ENCODE data around the gene PRDM16.
A peak's percentile ranks its signal among the peaks of the same experiment; 100 is the strongest.

PRDM16 gene

DNA sequence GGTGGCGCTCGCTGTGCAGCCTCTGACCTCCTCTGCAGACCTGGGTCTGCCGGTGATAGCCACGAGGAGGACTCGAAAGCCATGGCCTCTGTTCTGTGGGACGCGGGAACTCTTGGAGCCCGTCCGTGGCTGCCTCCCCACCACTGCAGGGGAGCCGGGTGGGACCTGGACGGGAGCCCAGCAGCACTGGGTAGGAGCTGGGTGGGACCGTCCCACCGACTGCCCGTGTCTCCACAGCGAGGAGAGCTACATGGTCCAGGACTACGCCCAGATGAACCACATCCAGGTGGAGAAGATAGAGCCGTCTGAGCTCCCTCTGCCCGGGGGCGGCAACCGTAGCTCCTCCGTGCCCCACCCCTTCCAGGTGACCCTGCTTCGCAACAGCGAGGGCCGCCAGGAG is 409.2 kb downstream of the PRDM16 start:
- TF ChIP-seq, protein P1, sequence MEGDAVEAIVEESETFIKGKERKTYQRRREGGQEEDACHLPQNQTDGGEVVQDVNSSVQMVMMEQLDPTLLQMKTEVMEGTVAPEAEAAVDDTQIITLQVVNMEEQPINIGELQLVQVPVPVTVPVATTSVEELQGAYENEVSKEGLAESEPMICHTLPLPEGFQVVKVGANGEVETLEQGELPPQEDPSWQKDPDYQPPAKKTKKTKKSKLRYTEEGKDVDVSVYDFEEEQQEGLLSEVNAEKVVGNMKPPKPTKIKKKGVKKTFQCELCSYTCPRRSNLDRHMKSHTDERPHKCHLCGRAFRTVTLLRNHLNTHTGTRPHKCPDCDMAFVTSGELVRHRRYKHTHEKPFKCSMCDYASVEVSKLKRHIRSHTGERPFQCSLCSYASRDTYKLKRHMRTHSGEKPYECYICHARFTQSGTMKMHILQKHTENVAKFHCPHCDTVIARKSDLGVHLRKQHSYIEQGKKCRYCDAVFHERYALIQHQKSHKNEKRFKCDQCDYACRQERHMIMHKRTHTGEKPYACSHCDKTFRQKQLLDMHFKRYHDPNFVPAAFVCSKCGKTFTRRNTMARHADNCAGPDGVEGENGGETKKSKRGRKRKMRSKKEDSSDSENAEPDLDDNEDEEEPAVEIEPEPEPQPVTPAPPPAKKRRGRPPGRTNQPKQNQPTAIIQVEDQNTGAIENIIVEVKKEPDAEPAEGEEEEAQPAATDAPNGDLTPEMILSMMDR (IDR thresholded peaks at IDR 0.05; ENCODE audit: borderline replicate concordance, insufficient read depth, low read depth, low read length), result no peak
- H3K4me3 ChIP-seq (ENCODE audit: low read depth, low read length), result no peak overlapping the region

DNA sequence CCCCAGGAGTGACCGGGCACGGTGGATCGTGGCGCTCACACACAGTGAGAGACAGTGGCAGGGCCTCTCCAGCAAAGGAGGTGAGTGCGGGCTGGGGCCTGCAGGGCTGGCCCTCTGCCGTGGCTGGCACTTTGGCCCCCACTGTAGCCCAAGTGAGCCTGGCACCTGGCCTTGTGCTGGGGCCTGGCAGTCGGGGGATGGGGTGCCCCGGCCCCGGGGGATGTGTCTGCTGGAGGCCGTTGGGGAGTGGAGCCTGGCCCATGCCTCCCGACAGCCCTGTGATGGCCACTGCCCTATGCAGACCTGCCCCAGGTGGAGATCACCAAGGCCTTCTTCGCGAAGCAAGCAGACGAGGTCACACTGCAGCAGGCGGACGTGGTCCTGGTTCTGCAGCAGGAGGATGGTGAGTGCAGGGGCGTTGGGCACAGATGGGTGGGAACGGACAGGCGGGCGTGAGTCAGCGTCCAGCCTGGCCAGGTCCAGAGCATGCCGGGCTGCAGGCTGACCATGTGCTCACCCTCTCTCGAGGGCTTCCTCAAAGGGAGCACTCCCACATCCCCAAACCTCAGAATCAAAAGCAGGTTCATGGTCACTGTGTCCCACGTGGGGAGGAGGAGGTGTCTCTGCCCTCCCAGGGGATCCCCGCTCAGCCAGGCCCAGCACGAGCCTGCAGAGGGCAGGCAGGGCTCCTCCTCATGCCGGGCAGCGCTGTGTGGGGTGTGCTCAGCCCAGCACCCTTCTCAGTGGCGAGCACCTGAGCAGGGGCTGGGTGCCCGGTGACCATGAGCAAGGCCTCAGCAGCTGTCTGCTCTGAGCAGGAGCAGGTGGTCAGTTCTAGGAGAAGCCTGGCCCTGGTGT is 410.7 kb downstream of the PRDM16 start:
- no peak overlapping the region for H3K4me3 ChIP-seq (ENCODE audit: low read depth, low read length)
- TF ChIP-seq, protein P1 (IDR thresholded peaks at IDR 0.05; ENCODE audit: borderline replicate concordance, insufficient read depth, low read depth, low read length), result no peak

DNA sequence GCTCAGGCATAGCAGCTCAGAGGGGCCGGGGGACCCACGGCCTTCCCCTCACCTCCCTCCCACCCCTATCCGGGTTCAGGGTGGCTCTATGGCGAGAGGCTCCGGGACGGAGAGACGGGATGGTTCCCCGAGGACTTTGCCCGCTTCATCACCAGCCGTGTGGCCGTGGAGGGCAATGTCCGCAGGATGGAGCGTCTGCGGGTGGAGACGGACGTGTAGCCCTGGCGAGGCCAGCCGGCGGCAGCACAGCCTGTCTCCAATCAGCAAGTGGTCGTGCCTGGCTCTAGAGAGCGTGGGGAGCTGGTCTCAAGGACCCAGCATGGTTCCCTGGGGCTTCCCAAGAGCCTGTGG is 411.3 kb downstream of the PRDM16 start:
- H3K4me3 ChIP-seq (ENCODE audit: low read depth, low read length), result no peak overlapping the region
- TF ChIP-seq, protein P1 (IDR thresholded peaks at IDR 0.05; ENCODE audit: borderline replicate concordance, insufficient read depth, low read depth, low read length), result no peak

DNA sequence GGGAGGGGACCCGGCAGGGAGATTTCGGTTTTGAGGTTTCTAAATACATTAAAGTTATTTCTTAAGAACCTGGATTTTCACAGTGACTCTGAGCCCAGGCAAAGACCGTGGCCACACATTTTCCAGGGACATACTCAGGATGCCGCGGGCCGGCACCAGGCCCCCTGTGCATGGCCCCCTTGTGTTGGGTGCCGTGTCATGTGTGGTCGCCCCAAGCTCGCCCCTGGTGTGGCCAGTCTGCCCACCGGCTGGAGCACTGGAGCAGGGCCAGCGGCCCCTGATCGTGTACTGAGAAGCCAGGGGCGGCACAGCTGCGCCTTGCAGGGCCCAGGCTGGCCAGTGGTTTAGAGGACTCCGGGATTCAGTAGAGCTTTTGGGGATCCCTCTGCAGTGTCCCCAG is 412.0 kb downstream of the PRDM16 start:
- H3K4me3 ChIP-seq (ENCODE audit: low read depth, low read length), result no peak overlapping the region
- TF ChIP-seq, protein P1 (IDR thresholded peaks at IDR 0.05; ENCODE audit: borderline replicate concordance, insufficient read depth, low read depth, low read length), result no peak

DNA sequence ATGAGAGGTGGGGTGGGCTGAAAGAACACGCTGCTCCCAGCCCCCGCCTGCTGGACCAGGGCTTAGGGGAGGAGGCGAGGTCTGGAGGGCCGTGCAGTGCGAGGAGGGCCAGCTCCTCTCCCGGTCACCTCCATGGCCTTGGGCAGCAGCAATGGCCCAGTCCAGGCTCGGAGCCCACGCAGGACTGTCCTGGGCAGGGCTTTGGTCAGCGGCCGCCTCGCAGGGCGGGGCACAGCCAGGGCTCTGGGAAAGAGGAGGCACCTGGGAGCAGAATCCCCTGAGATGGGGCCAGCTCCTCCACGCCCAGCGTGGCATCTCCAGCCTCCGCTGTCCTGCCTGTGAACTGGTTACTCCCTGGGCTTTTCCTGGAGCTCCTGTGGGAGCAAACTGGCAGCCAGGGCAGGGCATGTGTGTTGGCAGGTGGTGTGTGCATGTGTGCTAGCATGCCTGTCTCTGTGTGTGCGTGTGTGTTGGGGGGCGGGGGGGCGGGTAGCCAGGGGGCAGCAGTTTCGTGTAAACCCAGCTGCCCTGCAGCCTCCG is 412.9 kb downstream of the PRDM16 start:
- TF ChIP-seq, protein P1 (IDR thresholded peaks at IDR 0.05; ENCODE audit: borderline replicate concordance, insufficient read depth, low read depth, low read length), result no peak
- H3K4me3 ChIP-seq (ENCODE audit: low read depth, low read length), result no peak overlapping the region

DNA sequence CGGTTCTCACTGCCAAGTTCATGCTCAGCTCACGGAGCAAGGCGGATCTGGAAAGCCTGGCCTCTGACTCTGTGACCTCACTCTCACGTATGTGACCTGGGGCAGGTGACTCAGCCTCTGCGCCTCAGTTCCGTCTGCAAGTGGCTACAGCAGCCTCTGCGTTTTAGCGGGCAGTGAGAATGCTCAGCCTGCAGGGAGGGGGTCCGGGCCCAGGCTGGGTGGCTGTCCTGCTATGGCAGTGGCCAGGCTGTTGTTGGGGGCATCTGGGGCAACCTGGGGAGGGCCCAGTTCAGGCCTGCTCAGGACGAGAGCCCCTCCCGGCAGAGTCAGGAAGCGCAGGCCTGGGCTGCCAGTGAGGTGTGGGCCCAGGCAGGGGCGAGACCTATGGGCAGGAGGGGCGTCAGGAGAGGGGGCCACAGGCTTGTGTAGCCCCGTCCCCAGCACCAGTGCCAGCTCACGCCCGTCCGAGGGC is 413.4 kb downstream of the PRDM16 start:
- TF ChIP-seq, protein P1 (IDR thresholded peaks at IDR 0.05; ENCODE audit: borderline replicate concordance, insufficient read depth, low read depth, low read length), result peak; percentile 63
- H3K4me3 ChIP-seq (ENCODE audit: low read depth, low read length), result no peak overlapping the region

DNA sequence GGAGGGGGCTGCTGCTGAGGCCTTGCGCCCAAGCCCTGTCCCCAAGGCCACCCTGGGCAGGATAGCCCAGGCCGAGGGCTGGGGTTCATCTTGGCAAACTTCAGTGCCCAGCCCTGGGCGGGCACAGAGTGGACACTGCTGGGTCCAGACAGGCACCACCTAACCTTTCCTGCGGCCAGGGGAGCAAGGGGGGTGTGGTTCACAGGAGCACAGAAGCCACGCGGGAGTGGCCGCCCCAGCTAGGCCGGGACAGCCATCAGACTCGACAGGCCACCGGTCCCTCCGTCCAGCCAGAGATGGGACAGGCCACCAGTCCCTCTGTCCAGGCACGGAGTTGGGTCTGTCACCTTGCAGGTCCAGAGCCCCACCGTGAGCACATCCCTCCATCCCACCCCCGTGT is 414.4 kb downstream of the PRDM16 start:
- TF ChIP-seq, protein P1 (IDR thresholded peaks at IDR 0.05; ENCODE audit: borderline replicate concordance, insufficient read depth, low read depth, low read length), result no peak
- no peak overlapping the region for H3K4me3 ChIP-seq (ENCODE audit: low read depth, low read length)

Measured in GM12875 (cell line).